Amniotic epithelial cell (primary cell): ENCODE measurements around the gene SARM1.
"Not testable (repeated sequence)": the region's sequence is repeated elsewhere in the genome, so short reads cannot be mapped to it uniquely, and the experiment has no call there.

Source experiments
- DNase-seq: peaks from one replicate; pipeline ENCODE4 v3.0.0-alpha.2; 2010; ENCODE audit warnings: low read depth

Gene SARM1

GRCh38 chr17:28426081-28426519 is 54.6 kb downstream of the SARM1 start:
- no peak for DNase-seq

- no peak for DNase-seq
These were observed 55.9 kb downstream of the SARM1 start for GRCh38 chr17:28427371-28427770.

- DNase-seq: not testable (repeated sequence)
These were observed 56.5 kb downstream of the SARM1 start for GRCh38 chr17:28427982-28428381.

- DNase-seq: no peak
These were observed 62.2 kb downstream of the SARM1 start for GRCh38 chr17:28433721-28434120.

- peak; percentile 14 for DNase-seq
These were observed 62.8 kb downstream of the SARM1 start for GRCh38 chr17:28434326-28434725.

GRCh38 chr17:28443901-28444638 is 72.6 kb downstream of the SARM1 start:
- no peak for DNase-seq

GRCh38 chr17:28446716-28447395 is 75.4 kb downstream of the SARM1 start:
- no peak for DNase-seq

GRCh38 chr17:28447396-28447760 is 75.9 kb downstream of the SARM1 start:
- DNase-seq: no peak

- DNase-seq: no peak
These were observed 78.4 kb downstream of the SARM1 start for GRCh38 chr17:28449859-28450258.
